Stimulated activated CD8-positive, alpha-beta memory T cell treated with anti-CD3 and anti-CD28 coated beads, Interleukin-12 subunit alpha, Interleukin-12 subunit beta, amount 100 ng/mL, for 1 hour (primary cell): Measurements from ENCODE around the gene REEP2.
"Not testable (repeated sequence)": the region's sequence is repeated elsewhere in the genome, so short reads cannot be mapped to it uniquely, and the experiment has no call there.

Source experiments
- DNase-seq: peaks from one replicate; pipeline ENCODE4 v3.0.0-alpha.2; 2020; ENCODE audit warnings: low read depth

Gene REEP2, protein sequence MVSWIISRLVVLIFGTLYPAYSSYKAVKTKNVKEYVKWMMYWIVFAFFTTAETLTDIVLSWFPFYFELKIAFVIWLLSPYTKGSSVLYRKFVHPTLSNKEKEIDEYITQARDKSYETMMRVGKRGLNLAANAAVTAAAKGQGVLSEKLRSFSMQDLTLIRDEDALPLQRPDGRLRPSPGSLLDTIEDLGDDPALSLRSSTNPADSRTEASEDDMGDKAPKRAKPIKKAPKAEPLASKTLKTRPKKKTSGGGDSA

DNA sequence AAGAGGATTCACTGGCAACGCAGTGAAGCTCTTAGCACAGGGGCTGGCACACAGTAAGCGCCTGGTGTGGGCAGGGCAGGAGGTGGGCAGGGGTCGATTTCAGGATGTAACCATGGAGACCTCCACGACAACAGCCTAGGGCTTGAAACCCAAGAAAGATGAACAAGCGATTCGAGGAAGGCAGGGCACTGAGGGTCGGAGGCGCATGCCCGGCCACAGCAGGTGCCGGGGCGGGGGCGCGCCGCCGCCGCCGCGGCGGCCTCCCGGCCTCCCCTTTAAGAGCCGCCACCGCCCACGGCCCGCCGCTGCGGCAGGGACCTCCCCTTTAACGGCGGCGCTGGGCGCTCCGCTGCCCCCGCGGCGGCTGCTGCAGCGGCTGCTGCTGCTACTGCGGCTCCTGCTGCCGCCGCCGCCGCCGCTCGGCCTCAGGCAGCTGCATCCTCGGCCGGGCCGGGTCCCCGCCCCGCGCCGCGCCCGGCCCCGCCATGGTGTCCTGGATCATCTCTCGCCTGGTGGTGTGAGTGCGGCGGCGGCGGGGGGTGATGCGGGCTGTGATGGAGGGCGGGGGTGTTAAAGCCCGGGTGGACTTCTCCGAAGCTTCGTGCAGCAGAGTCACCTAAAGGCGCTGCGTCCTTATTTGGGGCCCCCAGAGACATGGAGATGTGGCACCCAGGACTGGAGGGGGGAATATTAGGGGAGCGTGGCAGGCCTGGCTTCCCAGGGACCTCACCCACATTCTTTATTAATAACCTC is at the start of gene REEP2:
REEP2 (plus strand) TSS at position 334 of the 753 bp plus-strand sequence; CDS start at position 486, 152 bp downstream.
- DNase-seq = peak; percentile 24

DNA sequence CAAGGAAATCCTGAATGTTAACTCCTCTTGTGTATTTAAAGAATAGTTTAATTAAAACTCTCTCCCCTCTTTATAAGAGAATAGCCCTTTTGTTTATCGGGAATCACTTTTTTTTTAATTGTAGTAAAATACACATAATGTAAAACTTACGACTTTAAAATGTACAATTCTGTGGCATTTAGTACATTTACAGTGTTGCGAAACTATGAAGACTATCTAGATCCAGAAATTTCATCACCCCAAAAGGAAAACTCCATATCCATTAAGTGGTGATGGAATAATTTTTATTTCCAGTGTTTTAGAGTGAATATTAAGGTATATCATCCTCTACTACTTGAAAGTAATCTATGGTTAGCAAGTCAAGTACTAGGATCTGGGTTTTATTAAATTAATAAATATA is 49.5 kb upstream of the REEP2 start:
- no peak for DNase-seq

DNA sequence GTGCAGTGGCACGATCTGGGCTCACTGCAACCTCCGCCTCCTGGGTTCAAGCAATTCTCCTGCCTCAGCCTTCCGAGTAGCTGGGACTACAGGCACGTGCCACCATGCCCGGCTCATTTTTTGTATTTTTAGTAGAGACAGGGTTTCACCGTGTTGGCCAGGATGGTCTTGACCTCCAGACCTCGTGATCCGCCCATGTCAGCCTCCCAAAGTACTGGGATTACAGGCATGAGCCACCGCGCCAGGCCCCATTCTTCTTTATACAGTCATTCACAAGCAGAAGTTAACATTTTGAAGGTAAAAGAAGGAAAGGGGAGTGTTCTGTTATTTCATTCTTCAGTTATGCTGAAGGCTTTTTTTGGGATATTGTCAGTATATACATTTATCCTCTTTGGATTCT is 48.9 kb upstream of the REEP2 start:
- not testable (repeated sequence) for DNase-seq

DNA sequence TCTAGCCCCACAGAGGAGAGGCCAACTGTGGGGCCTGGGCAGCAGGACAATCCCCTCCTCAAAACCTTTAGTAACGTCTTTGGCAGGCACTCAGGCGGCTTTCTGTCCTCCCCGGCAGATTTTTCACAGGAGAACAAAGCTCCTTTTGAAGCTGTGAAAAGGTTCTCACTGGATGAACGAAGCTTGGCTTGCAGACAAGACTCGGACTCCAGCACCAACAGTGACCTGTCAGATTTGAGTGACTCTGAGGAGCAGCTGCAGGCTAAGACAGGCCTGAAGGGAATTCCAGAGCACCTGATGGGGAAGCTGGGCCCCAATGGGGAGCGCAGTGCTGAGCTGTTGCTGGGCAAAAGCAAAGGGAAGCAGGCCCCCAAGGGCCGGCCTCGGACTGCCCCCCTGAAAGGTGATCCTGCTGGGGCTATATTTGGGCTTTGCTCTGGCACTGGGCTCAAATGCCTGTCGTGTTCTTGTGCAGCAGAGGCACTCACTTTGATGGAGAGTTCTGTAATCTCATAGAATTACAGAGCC is 46.9 kb upstream of the REEP2 start:
- DNase-seq = no peak

DNA sequence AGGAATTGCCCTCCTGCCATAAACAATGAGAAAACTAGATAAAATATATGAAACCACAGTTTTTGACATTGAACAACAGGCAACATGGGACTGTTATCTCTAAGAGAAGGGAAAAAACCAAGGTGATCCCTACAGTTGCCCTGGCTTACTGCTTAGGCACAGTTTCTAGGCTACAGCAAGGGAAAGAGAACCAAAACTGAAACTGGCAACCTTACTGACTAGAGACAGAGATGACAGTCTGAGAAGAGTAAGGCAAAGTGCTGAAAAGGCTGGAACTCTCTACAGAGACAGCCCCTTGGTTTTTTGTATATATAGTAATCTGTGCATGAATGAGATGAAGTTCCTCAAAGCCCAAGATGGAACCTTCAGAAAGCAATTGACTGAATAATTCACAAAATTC is 36.2 kb upstream of the REEP2 start:
- no peak for DNase-seq

DNA sequence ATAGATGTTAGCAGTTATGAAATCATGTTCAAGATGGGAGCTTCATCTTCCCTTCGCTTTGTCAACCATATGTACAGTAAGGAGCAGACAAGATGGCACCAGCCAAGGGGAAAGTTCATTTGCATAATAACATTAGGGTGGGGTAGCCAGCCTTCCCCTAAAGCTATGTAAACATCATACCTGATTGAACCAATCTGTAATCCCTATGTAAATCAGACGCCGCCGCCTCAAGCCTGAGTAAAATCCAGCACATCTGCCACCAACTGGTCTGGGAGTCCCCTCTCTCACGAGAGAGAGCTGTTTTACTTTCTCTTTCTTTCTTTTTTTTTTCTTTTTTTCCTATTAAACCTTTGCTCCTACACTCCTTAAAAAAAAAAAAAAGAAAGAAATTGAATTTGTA is 30.8 kb upstream of the REEP2 start:
- DNase-seq = no peak

DNA sequence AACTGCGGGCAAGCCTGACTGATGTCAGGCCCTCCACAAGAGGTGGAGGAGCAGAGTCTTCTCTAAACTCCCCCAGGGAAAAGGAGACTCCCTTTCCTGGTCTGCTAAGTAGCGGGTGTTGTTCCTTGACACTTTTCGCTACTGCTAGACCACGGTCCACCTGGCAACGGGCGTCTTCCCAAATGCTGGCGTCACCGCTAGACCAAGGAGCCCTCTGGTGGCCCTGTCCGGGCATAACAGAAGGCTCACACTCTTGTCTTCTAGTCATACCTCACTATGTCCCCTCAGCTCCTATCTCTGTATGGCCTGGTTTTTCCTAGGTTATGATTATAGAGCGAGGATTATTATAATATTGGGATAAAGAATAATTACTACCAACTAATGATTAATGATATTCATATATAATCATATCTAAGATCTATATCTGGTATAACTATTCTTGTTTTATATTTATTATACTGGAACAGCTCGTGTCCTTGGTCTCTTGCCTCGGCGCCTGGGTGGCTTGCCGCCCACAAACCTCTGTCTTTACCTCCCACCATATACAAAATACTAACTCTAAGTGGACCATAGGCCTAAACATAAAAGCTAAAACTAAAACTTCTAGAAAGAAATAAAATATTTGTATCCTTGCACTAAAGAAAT is 27.7 kb upstream of the REEP2 start:
- DNase-seq = not testable (repeated sequence)

DNA sequence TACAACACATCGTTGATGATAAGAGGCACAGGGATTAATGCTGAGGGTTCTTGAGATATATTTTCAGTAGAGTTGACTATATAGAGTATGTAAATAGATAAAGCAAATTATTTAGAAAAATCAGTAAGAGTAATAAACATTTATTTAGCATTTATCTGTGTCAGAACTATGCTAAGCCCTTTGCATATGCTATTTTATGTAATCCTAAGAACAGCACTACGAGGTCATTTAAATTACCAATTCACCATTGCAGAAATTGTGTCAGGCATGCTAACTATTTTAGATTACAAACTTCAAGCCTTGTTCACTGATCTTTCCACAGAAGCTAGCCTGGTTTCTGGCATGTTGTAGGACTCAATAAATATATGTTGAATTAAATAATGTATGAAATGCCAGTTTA is 20.4 kb upstream of the REEP2 start:
- DNase-seq = no peak

DNA sequence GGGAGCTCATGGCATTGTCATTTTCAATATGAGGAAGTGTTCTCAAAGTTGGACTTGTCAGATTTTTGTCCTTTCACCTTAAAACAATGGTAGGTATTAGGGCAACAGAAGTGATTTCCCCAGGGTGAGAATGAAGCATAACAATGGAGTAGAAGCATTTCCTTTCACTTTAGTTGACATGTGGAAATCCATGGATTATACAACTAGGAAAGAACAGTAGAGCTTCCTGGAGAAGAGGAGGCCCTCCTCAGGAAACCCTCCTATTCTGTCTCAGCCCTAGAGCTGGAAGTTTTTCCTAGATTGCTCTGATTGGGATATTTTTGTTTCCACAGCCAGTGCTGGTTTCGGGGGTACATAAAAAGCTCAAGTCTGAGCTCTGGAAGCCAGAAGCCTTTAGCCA is 13.8 kb upstream of the REEP2 start:
- no peak for DNase-seq

DNA sequence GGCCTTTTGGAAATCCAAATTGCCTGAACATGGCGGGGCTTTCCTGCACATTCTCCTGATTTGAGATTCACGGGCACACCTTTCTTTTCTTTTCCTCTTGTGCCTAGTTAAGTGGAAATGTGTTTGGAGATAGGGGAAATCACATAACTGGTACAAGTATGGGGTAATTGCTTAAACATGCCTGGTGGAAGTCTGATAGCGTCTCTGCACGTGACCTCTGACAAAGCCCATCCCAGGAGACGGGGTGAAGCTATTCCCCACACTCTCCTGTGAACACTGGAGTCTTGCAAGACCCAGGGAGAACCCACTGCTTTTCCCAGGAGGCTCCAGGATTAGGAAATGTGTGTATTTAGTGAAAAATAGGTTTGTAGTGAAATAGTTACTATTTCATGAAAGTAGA is 2.9 kb upstream of the REEP2 start:
- DNase-seq = no peak

DNA sequence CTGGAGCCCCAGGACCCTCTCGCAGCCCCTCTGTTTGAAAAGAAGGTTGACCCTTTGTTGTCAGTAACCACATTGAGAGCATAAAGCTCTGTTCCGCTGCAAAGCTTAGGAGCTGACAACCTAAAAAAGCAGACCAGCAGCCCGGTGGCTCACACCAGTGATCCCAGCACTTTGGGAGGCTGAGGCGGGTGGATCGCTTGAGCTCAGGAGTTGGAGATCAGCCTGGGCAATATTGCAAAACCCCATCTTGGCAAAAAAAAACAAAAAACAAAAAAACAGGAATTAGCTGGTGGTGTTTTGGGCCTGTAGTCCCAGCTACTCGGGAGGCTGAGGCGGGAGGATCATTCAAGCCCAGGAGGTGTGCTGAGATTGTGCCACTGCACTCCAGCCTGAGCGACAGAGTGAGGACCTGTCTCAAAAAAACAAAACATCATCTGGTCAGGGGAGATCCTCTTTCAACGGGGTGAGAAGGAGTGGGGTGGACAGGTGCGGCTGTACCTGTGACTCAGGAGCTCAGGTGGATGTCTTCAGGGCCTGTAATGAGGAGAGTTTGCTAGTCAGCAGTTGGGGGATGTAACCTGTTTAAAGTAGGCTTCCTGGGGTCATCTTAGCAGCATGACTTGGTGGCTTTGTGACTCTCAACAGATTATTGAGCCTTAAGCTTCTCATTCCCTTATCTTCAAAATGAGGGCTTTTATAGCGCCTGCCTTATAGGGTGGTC is 694 bp upstream of the REEP2 start:
- DNase-seq = no peak

DNA sequence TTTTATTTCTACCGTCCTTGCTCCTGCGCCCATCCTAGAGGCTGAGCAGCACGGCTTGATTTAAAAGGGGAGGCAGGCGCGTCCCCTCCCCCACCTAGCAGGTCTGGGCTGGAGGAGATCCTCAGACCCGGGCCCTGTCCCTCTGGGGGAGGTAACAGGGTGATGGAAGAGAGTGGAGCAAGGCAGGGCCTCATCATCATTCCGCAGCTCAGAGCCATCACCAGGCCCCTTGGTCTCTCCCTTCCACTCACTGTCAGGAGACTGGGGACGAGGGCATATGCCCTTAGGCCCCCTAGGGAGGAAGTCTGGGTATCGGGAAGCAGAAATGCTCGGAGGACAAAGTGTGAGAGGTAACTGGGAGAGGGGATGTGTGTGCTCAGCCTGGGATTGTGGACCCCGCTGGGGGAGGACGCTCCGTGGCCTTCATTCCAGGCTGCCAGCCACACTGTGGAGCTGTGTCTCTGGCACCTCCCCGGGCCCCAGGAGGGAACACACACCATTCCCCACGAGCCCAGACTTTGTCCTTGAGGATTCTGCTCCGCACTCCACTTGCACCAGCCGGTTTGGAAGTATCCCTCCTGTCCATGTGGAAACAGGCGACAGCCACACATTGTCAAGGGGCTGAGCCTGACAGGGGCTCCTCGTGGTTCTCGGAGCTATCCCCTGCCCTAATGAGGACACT is 761 bp downstream of the REEP2 start:
- no peak for DNase-seq

DNA sequence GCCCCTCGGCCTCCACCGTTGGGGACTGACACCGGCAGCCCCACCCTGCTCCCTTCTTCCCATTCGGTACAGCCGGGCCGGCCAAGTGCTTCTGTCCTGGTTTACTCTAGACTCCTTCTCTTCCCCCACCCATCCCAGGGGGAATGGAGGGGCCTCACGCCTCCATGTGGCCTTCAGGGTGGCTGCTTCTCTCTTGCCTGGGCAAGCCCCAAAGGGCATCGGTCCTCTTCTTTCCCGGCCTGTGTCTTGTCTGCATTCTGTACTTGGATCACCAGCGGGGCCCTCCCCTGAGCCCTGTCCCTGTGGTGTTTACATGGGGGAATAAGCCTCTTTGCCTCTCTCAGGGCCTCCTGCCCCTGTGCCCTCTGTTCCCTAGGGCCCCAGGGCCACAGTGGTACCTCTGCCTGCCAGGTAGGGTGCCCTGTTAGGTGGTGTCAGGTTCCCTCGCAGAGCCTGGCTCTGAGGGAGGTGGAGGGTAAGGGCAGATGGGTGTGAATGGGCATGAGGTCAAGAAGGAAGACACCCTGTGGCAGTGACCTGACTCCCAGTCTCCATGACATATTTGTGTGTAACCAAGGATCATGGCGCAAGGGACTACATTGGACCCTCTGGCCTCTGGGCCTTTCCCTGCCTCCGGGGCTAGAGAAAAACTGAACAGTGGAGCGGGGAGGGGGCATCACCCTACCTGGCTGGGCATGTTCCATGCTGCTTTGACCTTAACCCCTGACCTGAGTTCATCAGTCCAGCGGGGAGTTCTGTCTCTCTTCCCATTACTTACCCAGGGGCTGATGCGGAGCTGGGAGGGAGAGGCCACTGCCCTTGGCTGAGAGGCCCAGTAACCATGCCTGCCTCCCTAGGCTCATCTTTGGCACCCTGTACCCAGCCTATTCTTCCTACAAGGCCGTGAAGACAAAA is 1.6 kb downstream of the REEP2 start:
- no peak for DNase-seq

DNA sequence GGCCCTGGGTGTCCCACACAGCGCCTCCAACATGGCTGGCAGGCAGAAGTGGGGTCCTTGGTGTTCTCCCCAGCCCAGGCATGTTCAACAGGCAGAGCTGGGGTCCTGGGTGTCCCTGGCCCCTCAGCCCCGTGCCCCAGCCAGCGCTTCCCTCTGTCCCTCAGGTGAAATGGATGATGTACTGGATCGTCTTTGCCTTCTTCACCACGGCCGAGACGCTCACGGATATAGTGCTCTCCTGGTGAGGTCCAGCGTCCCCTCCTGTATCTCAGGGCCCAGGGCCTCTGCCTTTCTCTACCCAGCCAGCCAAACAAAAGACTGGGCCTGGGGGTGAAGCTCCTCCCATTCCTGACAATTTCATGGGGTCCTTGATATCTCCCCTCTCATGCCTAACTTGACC is 2.4 kb downstream of the REEP2 start:
- DNase-seq = no peak

DNA sequence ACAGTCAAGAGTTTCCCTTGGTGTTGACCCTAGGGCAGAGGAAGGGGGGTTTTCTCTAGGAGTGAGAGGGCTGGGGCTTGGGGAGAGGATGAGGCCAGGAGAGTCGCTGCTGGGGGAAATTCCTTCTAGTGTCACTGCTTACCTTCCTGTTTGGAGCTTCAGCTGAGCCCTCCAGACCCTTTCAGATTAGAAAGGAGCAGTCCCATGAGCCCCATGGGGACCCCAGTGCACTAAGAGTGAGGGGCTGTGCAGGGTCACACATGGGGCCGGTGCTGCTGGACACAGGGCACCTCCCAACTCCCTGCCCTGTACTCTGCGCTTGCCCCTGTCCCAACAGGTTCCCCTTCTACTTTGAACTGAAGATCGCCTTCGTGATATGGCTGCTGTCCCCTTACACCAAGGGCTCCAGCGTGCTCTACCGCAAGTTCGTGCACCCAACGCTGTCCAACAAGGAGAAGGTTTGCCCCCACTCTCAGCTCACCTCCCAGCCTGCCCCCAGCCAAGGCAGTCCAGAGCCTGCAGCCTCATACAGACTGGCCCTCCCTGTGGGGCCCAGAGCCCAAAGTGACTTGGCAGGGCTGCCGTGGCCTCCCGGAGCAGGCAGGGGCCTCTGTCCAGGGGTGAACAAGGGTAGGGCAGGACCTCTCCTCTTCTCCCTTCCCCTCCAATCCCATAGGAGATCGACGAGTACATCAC is 5.4 kb downstream of the REEP2 start:
- DNase-seq = no peak

DNA sequence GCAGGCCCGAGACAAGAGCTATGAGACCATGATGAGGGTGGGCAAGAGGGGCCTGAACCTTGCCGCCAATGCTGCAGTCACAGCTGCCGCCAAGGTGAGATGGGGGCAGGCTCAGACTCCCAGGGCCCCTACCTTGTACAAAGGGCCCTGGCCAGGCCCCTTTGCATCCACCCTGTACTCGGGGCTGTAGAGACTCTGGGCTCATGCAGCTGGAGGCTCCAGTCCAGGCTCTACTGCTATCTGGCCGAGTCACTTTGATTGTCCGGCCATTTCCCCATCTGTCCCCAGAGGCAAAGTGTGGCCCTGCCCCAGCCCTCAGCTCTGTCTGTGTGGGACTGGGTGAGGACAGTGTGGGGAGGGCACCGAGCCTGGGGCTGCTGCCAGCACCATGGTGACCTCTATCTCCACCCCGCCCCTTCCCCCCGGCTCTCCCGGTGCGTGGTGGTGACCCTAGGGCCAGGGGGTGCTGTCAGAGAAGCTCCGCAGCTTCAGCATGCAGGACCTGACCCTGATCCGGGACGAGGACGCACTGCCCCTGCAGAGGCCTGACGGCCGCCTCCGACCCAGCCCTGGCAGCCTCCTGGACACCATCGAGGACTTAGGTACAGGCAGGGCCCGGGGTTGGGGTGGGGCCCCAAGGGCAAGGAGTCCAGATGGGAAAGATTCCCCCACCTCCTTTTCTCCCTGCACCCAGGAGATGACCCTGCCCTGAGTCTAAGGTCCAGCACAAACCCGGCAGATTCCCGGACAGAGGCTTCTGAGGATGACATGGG is 6.1 kb downstream of the REEP2 start:
- no peak for DNase-seq

DNA sequence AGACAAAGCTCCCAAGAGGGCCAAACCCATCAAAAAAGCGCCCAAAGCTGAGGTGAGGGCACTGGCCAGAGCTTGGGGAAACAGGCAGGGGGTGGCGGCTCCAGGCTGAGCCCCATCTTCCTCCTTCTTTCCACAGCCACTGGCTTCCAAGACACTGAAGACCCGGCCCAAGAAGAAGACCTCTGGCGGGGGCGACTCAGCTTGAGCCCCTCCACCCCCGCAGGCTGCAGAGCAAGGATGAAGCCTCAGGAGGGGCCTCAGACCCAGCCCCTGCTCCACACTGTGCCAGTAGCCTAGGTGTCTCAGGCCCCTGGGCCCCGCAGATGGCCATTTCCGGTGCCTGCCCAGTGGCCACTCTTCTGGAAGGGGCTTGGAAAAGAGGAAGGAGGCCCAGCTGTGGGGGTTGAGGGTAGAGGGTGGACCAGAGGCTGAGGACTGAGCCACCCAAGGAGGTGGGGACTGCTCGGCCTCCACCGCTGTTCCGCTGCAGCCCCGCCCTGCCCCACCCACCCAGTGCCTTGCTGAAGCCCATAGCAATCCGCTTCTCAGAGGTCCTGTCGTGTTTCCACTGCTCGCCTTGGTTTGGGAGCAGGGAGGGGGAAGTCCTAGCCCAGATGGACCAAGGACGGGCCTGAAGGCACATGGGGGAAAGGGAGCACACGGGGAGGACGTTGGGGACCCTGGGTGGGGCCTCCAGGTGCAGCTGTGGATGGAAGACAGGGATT is 6.9 kb downstream of the REEP2 start:
- DNase-seq = no peak

DNA sequence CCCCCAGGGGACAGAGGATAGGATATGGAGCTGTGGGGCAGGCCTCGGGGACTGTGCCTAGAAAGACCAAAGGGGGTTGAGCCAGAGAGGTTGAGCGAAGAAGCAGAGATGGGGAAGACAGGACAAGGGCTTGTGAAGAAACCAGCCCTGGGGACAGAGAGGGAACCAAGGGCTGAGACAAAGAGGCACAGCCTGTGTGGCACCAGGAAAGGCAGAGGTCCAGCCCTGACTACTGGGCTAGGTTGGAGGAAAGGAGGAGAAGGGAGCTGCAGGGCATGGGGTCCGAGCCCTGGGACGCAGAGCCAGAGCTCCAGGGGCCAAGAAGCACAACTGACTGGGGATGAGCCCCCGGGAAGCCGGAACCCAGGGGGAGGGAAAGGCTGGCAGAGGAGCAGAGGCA is 9.2 kb downstream of the REEP2 start:
- DNase-seq = no peak
